Endodermal cell (in vitro differentiated cells): ENCODE data around the gene CAMTA1. TPM values are rescaled to one million over a fixed set of nuclear protein-coding genes. Genes with fewer than 3 reads are reported as not detected.

Source experiments
- DNase-seq: peaks from one replicate; pipeline ENCODE4 v3.0.0-alpha.2; 2017
- H3K27ac ChIP-seq: 2 replicates; pipeline ENCODE4 v1.5.1; 2013; ENCODE audit warnings: mild to moderate bottlenecking, low read depth, low read length, moderate library complexity
- H3K27me3 ChIP-seq: 2 replicates; pipeline ENCODE4 v1.6.1; 2013; ENCODE audit warnings: mild to moderate bottlenecking, low read length, moderate library complexity; ENCODE audit not compliant: insufficient read depth, control insufficient read depth, poor library complexity, severe bottlenecking
- H3K36me3 ChIP-seq: 2 replicates; pipeline ENCODE4 v1.7.0; 2013; ENCODE audit warnings: mild to moderate bottlenecking, low read length, moderate library complexity; ENCODE audit not compliant: control insufficient read depth, insufficient read depth
- H3K4me1 ChIP-seq: one replicate; pipeline ENCODE4 v1.7.0; 2013; ENCODE audit warnings: low read length; ENCODE audit not compliant: control insufficient read depth, insufficient read depth
- H3K4me3 ChIP-seq: 2 replicates; pipeline ENCODE4 v1.5.1; 2013; ENCODE audit warnings: mild to moderate bottlenecking, low read length, moderate library complexity
- H3K9ac ChIP-seq: 2 replicates; pipeline ENCODE4 v1.6.1; 2013; ENCODE audit warnings: mild to moderate bottlenecking, low read length, moderate library complexity; ENCODE audit not compliant: poor library complexity, severe bottlenecking; ENCODE audit errors: extremely low read depth
- H3K9me3 ChIP-seq: 2 replicates; pipeline ENCODE4 v1.6.1; 2013; ENCODE audit warnings: mild to moderate bottlenecking, low read length, moderate library complexity; ENCODE audit not compliant: control insufficient read depth
- H3K27ac Mint-ChIP-seq: 2 replicates; pipeline ENCODE4 v1.8.0; 2020; ENCODE audit warnings: mixed read lengths
- H3K27me3 Mint-ChIP-seq: 2 replicates; pipeline ENCODE4 v1.8.0; 2021; ENCODE audit warnings: mild to moderate bottlenecking, mixed read lengths; ENCODE audit not compliant: insufficient read depth
- H3K36me3 Mint-ChIP-seq: 2 replicates; pipeline ENCODE4 v1.8.0; 2020; ENCODE audit warnings: low read depth, mixed read lengths
- H3K4me1 Mint-ChIP-seq: 2 replicates; pipeline ENCODE4 v1.8.0; 2020; ENCODE audit warnings: mixed read lengths
- H3K4me3 Mint-ChIP-seq: 2 replicates; pipeline ENCODE4 v1.8.0; 2020; ENCODE audit warnings: mild to moderate bottlenecking, moderate library complexity, mixed read lengths
- H3K9me3 Mint-ChIP-seq: 2 replicates; pipeline ENCODE4 v1.8.0; 2020; ENCODE audit warnings: mild to moderate bottlenecking, mixed read lengths
- WGBS, 2 experiments: methylation state at CpG; one replicate each; pipeline versions ENCODE4 v1.1.5 to v1.1.7; 2013; ENCODE audit warnings: missing lambda C conversion rate in 2 of 2, mixed read lengths in 1 of 2; ENCODE audit not compliant: insufficient coverage in 1 of 2, insufficient read length in 1 of 2; 5-methylcytosine and 5-hydroxymethylcytosine counted together
- total RNA-seq, 2 donors: library from RNA; stranded (reverse); fragmentation: NEBNext Ultra II Directional in 1 of 2; extraction: Animal tissue kit (Norgen Biotek cat#: 25700) in 1 of 2; gene quantifications; 2 replicates in 1 of 2; 3 replicates in 1 of 2; pipeline ENCODE4 v1.2.1, GENCODE V29; 2021
- TF ChIP-seq, protein P1 (sequence below): fragments of 200-600 bp; sonication (generic); conservative IDR thresholded peaks from 2 replicates; pipeline ENCODE4 v1.5.0; 2021; ENCODE audit warnings: antibody characterized with exemption, mild to moderate bottlenecking

Gene CAMTA1
- total RNA-seq, 2 donors from 2014 or later = 123 to 137 TPM

DNA sequence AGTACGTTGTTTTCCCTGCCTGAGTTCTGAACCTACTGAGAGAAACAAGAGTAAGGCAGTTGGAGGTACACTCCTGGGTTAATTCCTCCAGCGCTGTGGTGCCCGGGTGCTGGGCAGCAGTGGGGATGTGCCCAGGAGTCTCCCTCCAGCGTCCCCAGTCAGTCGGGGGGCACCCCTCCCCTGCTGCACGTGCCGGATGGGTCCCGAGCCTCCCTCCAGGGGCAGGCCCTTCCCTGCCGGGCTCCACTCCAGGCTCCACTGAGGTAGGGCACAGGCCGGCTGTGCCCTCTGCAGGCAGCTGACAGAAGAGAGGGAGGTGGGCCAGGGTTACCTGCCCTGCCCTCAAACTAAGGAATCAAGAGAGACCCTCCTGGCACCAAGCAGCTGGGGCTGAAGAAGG is 747.8 kb downstream of the CAMTA1 start:
- H3K4me3 Mint-ChIP-seq = no peak overlapping the region
- DNase-seq = no peak
- 80 to 88% methylated on average over 6 to 10 of the region's 10 CpGs for WGBS, 2 experiments
- Histone ChIP-seq H3K27me3 (no peaks in the 10 kb centered on the region), H3K9me3 (no peaks in the 10 kb centered on the region), H3K27ac (no peak overlapping the region), H3K4me3 (no peak overlapping the region), H3K36me3 (no peaks in the 10 kb centered on the region), H3K9ac (no peak overlapping the region), H3K4me1 (no peaks in the 10 kb centered on the region)
- H3K9me3 Mint-ChIP-seq = no peaks in the 10 kb centered on the region
- no peaks in the 10 kb centered on the region for H3K36me3 Mint-ChIP-seq
- peaks cover 9% of the 10 kb centered on the region for H3K27me3 Mint-ChIP-seq
- H3K4me1 Mint-ChIP-seq = peaks cover 11% of the 10 kb centered on the region
- TF ChIP-seq, protein P1, sequence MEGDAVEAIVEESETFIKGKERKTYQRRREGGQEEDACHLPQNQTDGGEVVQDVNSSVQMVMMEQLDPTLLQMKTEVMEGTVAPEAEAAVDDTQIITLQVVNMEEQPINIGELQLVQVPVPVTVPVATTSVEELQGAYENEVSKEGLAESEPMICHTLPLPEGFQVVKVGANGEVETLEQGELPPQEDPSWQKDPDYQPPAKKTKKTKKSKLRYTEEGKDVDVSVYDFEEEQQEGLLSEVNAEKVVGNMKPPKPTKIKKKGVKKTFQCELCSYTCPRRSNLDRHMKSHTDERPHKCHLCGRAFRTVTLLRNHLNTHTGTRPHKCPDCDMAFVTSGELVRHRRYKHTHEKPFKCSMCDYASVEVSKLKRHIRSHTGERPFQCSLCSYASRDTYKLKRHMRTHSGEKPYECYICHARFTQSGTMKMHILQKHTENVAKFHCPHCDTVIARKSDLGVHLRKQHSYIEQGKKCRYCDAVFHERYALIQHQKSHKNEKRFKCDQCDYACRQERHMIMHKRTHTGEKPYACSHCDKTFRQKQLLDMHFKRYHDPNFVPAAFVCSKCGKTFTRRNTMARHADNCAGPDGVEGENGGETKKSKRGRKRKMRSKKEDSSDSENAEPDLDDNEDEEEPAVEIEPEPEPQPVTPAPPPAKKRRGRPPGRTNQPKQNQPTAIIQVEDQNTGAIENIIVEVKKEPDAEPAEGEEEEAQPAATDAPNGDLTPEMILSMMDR = no peak
- H3K27ac Mint-ChIP-seq = no peak overlapping the region

DNA sequence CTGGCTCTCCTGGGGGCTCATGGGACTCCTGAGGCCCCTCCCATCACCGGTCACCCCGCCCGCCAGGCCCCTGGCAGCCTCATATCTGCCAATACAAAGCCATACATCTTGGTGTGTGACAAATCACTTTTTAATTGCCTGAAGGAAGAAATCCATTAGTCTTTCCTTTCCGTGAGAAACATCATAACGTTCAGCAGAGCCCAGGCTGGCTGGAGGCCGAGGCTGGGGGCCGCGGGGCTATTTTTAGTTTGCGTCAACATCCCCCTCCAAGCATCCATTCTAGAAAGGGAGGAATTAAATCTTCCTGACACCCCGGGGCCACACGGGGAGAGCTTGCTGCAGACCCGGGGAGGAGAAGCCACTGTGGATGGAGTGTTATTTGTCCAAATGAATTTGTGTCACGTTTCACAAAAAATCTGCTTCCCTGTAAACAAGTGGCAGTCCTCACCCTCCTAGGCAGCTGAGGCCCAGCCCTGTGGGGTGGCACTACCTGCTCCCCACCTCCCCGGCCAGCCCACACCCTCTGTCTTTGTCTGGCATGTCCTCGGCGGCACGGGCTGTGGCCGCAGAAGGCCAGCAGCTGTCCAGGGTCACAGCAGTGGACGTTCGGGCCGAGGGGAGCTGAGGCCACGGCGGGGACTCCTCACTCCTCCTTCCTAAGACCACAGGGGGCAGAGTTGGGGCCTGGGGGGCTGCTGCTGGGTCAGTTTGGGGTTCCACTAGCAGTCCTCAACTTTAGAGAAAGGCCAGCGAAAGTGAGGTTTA is 749.0 kb downstream of the CAMTA1 start:
- no peaks in the 10 kb centered on the region for H3K9me3 Mint-ChIP-seq
- H3K4me1 Mint-ChIP-seq = peaks cover 11% of the 10 kb centered on the region
- no peak overlapping the region for H3K27ac Mint-ChIP-seq
- H3K27me3 Mint-ChIP-seq = peaks cover 9% of the 10 kb centered on the region
- H3K36me3 ChIP-seq = no peaks in the 10 kb centered on the region
- no peaks in the 10 kb centered on the region for H3K36me3 Mint-ChIP-seq
- no peaks in the 10 kb centered on the region for H3K4me1 ChIP-seq
- WGBS, 2 experiments = 78 to 86% methylated on average over 6 to 24 of the region's 24 CpGs
- H3K9ac ChIP-seq = no peak overlapping the region
- TF ChIP-seq, protein P1 = no peak
- DNase-seq = no peak
- no peaks in the 10 kb centered on the region for H3K9me3 ChIP-seq
- no peaks in the 10 kb centered on the region for H3K27me3 ChIP-seq
- H3K4me3 Mint-ChIP-seq = no peak overlapping the region
- peak overlapping the region; percentile 60 for H3K27ac ChIP-seq
- no peak overlapping the region for H3K4me3 ChIP-seq

DNA sequence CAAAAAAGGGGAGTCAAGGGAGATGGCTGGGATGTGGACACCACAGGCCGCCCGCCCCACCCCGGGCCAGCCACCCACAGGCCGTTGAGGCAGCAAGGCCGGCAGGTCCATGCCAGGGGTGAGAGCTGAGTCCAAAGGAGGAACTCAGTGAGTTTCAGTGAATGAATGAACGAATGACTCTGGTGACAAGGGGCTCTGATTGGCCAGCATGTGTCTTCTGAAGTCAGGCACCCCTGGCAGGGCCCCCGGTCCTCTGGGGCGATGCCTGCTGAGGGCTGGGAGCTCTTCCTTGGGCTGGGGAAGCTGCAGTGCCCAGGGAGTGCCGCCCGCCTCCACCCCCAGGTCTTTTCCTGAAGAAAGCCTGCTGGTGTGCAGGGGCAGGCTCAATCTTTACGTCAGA is 749.8 kb downstream of the CAMTA1 start:
- Mint-ChIP-seq H3K9me3 (no peaks in the 10 kb centered on the region), H3K27me3 (peaks cover 9% of the 10 kb centered on the region), H3K4me3 (no peak overlapping the region), H3K27ac (no peak overlapping the region), H3K4me1 (peaks cover 14% of the 10 kb centered on the region), H3K36me3 (no peaks in the 10 kb centered on the region)
- TF ChIP-seq, protein P1 = no peak
- H3K4me1 ChIP-seq = no peaks in the 10 kb centered on the region
- H3K9me3 ChIP-seq = no peaks in the 10 kb centered on the region
- H3K4me3 ChIP-seq = no peak overlapping the region
- no peak for DNase-seq
- no peaks in the 10 kb centered on the region for H3K36me3 ChIP-seq
- no peaks in the 10 kb centered on the region for H3K27me3 ChIP-seq
- no peak overlapping the region for H3K9ac ChIP-seq
- H3K27ac ChIP-seq = no peak overlapping the region
- WGBS, 2 experiments = 86 to 96% methylated on average over 5 to 11 of the region's 11 CpGs
